Left cardiac atrium (tissue), 4 donors: ENCODE results near the gene SYNGR2. TPM values are rescaled to one million over a fixed set of nuclear protein-coding genes. Genes with fewer than 3 reads are reported as not detected.

ENCODE experiments used
- ATAC-seq, 2 donors: fragments of 200-7000 bp; cut with Tn5 transposase; one replicate each; pipeline ENCODE4 v1.9.1; 2020; ENCODE audit warnings: mild to moderate bottlenecking in 2 of 2, moderate library complexity in 2 of 2
- DNase-seq: peaks from one replicate; pipeline ENCODE4 v3.0.0-alpha.2; 2020
- intact Hi-C, 2 donors: fragments of 100-400 bp; cut with DNase I; formaldehyde crosslinking; loops; one replicate each; pipeline versions ENCODE4 v1.14.1 to v1.15.1; 2022 to 2023
- total RNA-seq, 2 donors: library from RNA; stranded (reverse); fragmentation: NEBNext Ultra II Directional; extraction: Animal tissue kit (Norgen Biotek cat#: 25700); gene quantifications; one replicate each; pipeline ENCODE4 v1.2.1, GENCODE V29; 2021
- donor health status: DM: no; HTN: yes; CAD: no.
- donor health status: DM: no; HTN: yes; CAD: no; lungs with severe emphysema.
- donor health status: DM: yes; HTN: yes; CAD: no.
- donor health status: Dilated cardiomyopathy.

SYNGR2 gene
- total RNA-seq, 2 donors from 2014 or later: 73.4 to 84.5 TPM

GRCh38 chr17:78182504-78182903, 14.1 kb downstream of the SYNGR2 start:
- DNase-seq (no peak), ATAC-seq (no peak)
- intact Hi-C loops: no loop called here

- no peak for DNase-seq
- intact Hi-C loops: no loop called here
- ATAC-seq: no peak
Measured at GRCh38 chr17:78183916-78184315, 15.5 kb downstream of the SYNGR2 start.

- DNase-seq: no peak
- no peak for ATAC-seq
- intact Hi-C loops: no loop called here
Measured at GRCh38 chr17:78184351-78184750, 16.0 kb downstream of the SYNGR2 start.

- DNase-seq: no peak
- intact Hi-C loops: no loop called here
- no peak for ATAC-seq
Measured at GRCh38 chr17:78184868-78185267, 16.5 kb downstream of the SYNGR2 start.

- peak; percentile 52 for DNase-seq
- peak; percentile 5 to 55 for ATAC-seq
- intact Hi-C loops: no loop called here
Measured at GRCh38 chr17:78185981-78186691, 17.8 kb downstream of the SYNGR2 start.

GRCh38 chr17:78186692-78187595, 18.6 kb downstream of the SYNGR2 start, which contains the start of the genes AFMID and TK1:
TSS of gene AFMID (plus strand) at chr17:78187362. CDS start at chr17:78187371, 9 bp downstream.
TSS of gene TK1 (minus strand) at chr17:78187052. CDS start at chr17:78186994, 58 bp downstream.
- peak; percentile 98 to 99 for ATAC-seq
- peak; percentile 96 for DNase-seq
- intact Hi-C loops: no loop called here

- ATAC-seq: no peak
- DNase-seq: no peak
- intact Hi-C loops: no loop called here
Measured at GRCh38 chr17:78196716-78197115, 28.3 kb downstream of the SYNGR2 start.

GRCh38 chr17:78197147-78197832, 28.9 kb downstream of the SYNGR2 start:
- intact Hi-C loops: no loop called here
- DNase-seq: no peak
- ATAC-seq: no peak

- ATAC-seq: no peak
- no peak for DNase-seq
- intact Hi-C loops: no loop called here
Measured at GRCh38 chr17:78200451-78200850, 32.1 kb downstream of the SYNGR2 start.

GRCh38 chr17:78202666-78203065, 34.3 kb downstream of the SYNGR2 start:
- ATAC-seq (peak in 1 of 2 donors; percentile 10), DNase-seq (no peak)
- intact Hi-C loops: no loop called here

GRCh38 chr17:78204387-78205123, 36.2 kb downstream of the SYNGR2 start:
- ATAC-seq (no peak), DNase-seq (no peak)
- intact Hi-C loops: no loop called here

- intact Hi-C loops: no loop called here
- ATAC-seq: no peak
- no peak for DNase-seq
Measured at GRCh38 chr17:78205124-78205775, 36.9 kb downstream of the SYNGR2 start.

- intact Hi-C loops: no loop called here
- ATAC-seq (no peak), DNase-seq (no peak)
Measured at GRCh38 chr17:78206298-78206697, 37.9 kb downstream of the SYNGR2 start.

- DNase-seq: no peak
- intact Hi-C loops: no loop called here
- ATAC-seq: no peak
Measured at GRCh38 chr17:78208486-78208885, 40.1 kb downstream of the SYNGR2 start.

GRCh38 chr17:78210111-78210510, 41.7 kb downstream of the SYNGR2 start:
- no peak for ATAC-seq
- intact Hi-C loops: no loop called here

GRCh38 chr17:78211032-78211431, 42.7 kb downstream of the SYNGR2 start:
- intact Hi-C loops: no loop called here
- DNase-seq (no peak), ATAC-seq (no peak)

More at GRCh38 chr17:78210111-78210510, 41.7 kb downstream of the SYNGR2 start:
- DNase-seq: no peak

GRCh38 chr17:78214016-78214705, 45.8 kb downstream of the SYNGR2 start, which contains the start of gene BIRC5:
TSS of gene BIRC5 (plus strand) at chr17:78214253. CDS start at chr17:78214317, 64 bp downstream.
- ATAC-seq (peak; percentile 99 to 100), DNase-seq (peak; percentile 92)
- intact Hi-C loops: no loop called here

GRCh38 chr17:78214706-78215061, 46.3 kb downstream of the SYNGR2 start:
- intact Hi-C loops: no loop called here
- ATAC-seq (no peak), DNase-seq (no peak)
